HG03354 (cell line): Measurements from ENCODE around the gene PFDN4.

Experiments
- ATAC-seq: cut with Tn5 transposase; IDR thresholded peaks from one replicate; pipeline ENCODE4 v1.9.1; 2021; ENCODE audit warnings: mild to moderate bottlenecking; ENCODE audit not compliant: unreplicated experiment, poor library complexity, severe bottlenecking

Gene PFDN4

GRCh38 chr20:54197621-54198604, 10.0 kb upstream of the PFDN4 start:
- no peak for ATAC-seq

GRCh38 chr20:54199283-54199682, 8.6 kb upstream of the PFDN4 start:
- peak; percentile 23 for ATAC-seq

GRCh38 chr20:54199721-54200176, 8.1 kb upstream of the PFDN4 start:
- peak; percentile 54 for ATAC-seq

GRCh38 chr20:54200487-54201267, 7.2 kb upstream of the PFDN4 start:
- ATAC-seq: no peak

- ATAC-seq: no peak
Observed at GRCh38 chr20:54201268-54201846, 6.5 kb upstream of the PFDN4 start.

GRCh38 chr20:54203281-54203680, 4.6 kb upstream of the PFDN4 start:
- no peak for ATAC-seq

- no peak for ATAC-seq
Observed at GRCh38 chr20:54204063-54204462, 3.8 kb upstream of the PFDN4 start.

- no peak for ATAC-seq
Observed at GRCh38 chr20:54204481-54204880, 3.4 kb upstream of the PFDN4 start.

- no peak for ATAC-seq
Observed at GRCh38 chr20:54205450-54205849, 2.4 kb upstream of the PFDN4 start.

- no peak for ATAC-seq
Observed at GRCh38 chr20:54207053-54207742, 689 bp upstream of the PFDN4 start.

GRCh38 chr20:54208548-54209176, 775 bp downstream of the PFDN4 start:
- peak; percentile 28 for ATAC-seq

GRCh38 chr20:54209216-54209813, 1.4 kb downstream of the PFDN4 start:
- no peak for ATAC-seq

GRCh38 chr20:54212226-54212625, 4.3 kb downstream of the PFDN4 start:
- no peak for ATAC-seq

- ATAC-seq: no peak
Observed at GRCh38 chr20:54212871-54213270, 5.0 kb downstream of the PFDN4 start.

GRCh38 chr20:54214566-54214965, 6.7 kb downstream of the PFDN4 start:
- ATAC-seq: no peak

- ATAC-seq: no peak
Observed at GRCh38 chr20:54215157-54215789, 7.4 kb downstream of the PFDN4 start.

- ATAC-seq: no peak
Observed at GRCh38 chr20:54217762-54218161, 9.9 kb downstream of the PFDN4 start.

GRCh38 chr20:54218470-54218869, 10.6 kb downstream of the PFDN4 start:
- ATAC-seq: no peak
